HEK293 (cell line): ENCODE data around the gene PRUNE2.
A peak's percentile ranks its signal among the peaks of the same experiment; 100 is the strongest.

ENCODE experiments used
- CTCF ChIA-PET: fragments of 350-600 bp; formaldehyde crosslinking; extraction: SDS; loops from one replicate; lab custom pipeline; 2021; ENCODE audit warnings: antibody characterized with exemption; lab: Yijun Ruan, JAX
- POLR2A ChIA-PET: fragments of 300-600 bp; formaldehyde crosslinking; extraction: SDS; loops from one replicate; lab custom pipeline; 2020; ENCODE audit warnings: antibody characterized with exemption, inconsistent platforms; lab: Yijun Ruan, JAX
- H3K27ac ChIP-seq: fragments of 200-500 bp; sonication (Bioruptor generic); 2 replicates; pipeline ENCODE4 v1.5.1; 2014; ENCODE audit warnings: low read depth, low read length, control low read depth, inconsistent platforms; ENCODE audit errors: extremely low read depth
- H3K36me3 ChIP-seq, 2 experiments: fragments of 200-500 bp in 1 of 2; sonication (Bioruptor generic) in 1 of 2; 1 replicate in 1 of 2; 2 replicates in 1 of 2; pipeline ENCODE4 v1.5.1; 2014 to 2017; ENCODE audit warnings: inconsistent platforms in 2 of 2, low read length in 2 of 2; ENCODE audit not compliant: control insufficient read depth in 2 of 2, insufficient read depth in 1 of 2
- H3K4me1 ChIP-seq: fragments of 200-500 bp; sonication (Bioruptor generic); 2 replicates; pipeline ENCODE4 v1.5.1; 2014; ENCODE audit warnings: mild to moderate bottlenecking, low read length, inconsistent platforms; ENCODE audit not compliant: control insufficient read depth, insufficient read depth
- H3K4me3 ChIP-seq: 2 replicates; pipeline ENCODE4 v1.5.1; 2011; ENCODE audit warnings: low read depth, mild to moderate bottlenecking, control low read depth, low read length, moderate library complexity
- H3K9me3 ChIP-seq: fragments of 200-500 bp; sonication (Bioruptor generic); 2 replicates; pipeline ENCODE4 v1.5.1; 2014; ENCODE audit warnings: low read depth, low read length, inconsistent platforms; ENCODE audit not compliant: control insufficient read depth, insufficient read depth
- BCL11B ChIP-seq: fragments of 450-650 bp; formaldehyde crosslinking; IDR thresholded peaks from 2 replicates; pipeline ENCODE4 v1.5.1; 2016; ENCODE audit warnings: low read depth, missing biosample characterization, missing genetic modification characterization
- FEZF1 ChIP-seq: fragments of 450-650 bp; formaldehyde crosslinking; IDR thresholded peaks from 2 replicates; pipeline ENCODE4 v1.5.1; 2016; ENCODE audit warnings: missing biosample characterization, missing genetic modification characterization
- HOXA7 ChIP-seq: sonication (generic); formaldehyde crosslinking; IDR thresholded peaks from 2 replicates; pipeline ENCODE4 v1.8.1; 2022; ENCODE audit warnings: missing genetic modification reagents, borderline replicate concordance
- MYNN ChIP-seq: fragments of 450-650 bp; formaldehyde crosslinking; IDR thresholded peaks from 2 replicates; pipeline ENCODE4 v1.5.1; 2016; ENCODE audit warnings: missing biosample characterization, missing genetic modification characterization, borderline replicate concordance
- MZF1 ChIP-seq: fragments of 450-650 bp; formaldehyde crosslinking; IDR thresholded peaks from 2 replicates; pipeline ENCODE4 v1.5.1; 2017; ENCODE audit warnings: missing biosample characterization, missing genetic modification characterization, borderline replicate concordance
- OVOL3 ChIP-seq: fragments of 450-650 bp; formaldehyde crosslinking; IDR thresholded peaks from 2 replicates; pipeline ENCODE4 v1.5.1; 2016; ENCODE audit warnings: missing biosample characterization, missing genetic modification characterization
- PRDM2 ChIP-seq: fragments of 450-650 bp; formaldehyde crosslinking; IDR thresholded peaks from 2 replicates; pipeline ENCODE4 v1.5.1; 2016; ENCODE audit warnings: missing biosample characterization, missing genetic modification characterization, borderline replicate concordance
- RBAK ChIP-seq: fragments of 450-650 bp; formaldehyde crosslinking; IDR thresholded peaks from 2 replicates; pipeline ENCODE4 v1.5.1; 2016; ENCODE audit warnings: missing biosample characterization, missing genetic modification characterization
- SCRT2 ChIP-seq: fragments of 450-650 bp; formaldehyde crosslinking; IDR thresholded peaks from 2 replicates; pipeline ENCODE4 v1.5.1; 2016; ENCODE audit warnings: missing biosample characterization, missing genetic modification characterization
- TCF7L2 ChIP-seq: IDR thresholded peaks from 2 replicates; pipeline ENCODE4 v1.6.1; 2011; ENCODE audit warnings: low read depth, mild to moderate bottlenecking, inconsistent platforms, low read length, moderate library complexity, borderline replicate concordance
- ZNF2 ChIP-seq: fragments of 450-650 bp; formaldehyde crosslinking; IDR thresholded peaks from 2 replicates; pipeline ENCODE4 v1.5.1; 2016; ENCODE audit warnings: missing biosample characterization, missing genetic modification characterization
- ZNF623 ChIP-seq: fragments of 450-650 bp; formaldehyde crosslinking; IDR thresholded peaks from 2 replicates; pipeline ENCODE4 v1.5.1; 2016; ENCODE audit warnings: missing biosample characterization, missing genetic modification characterization
- TF ChIP-seq, protein P1 (sequence below): fragments of 450-650 bp; formaldehyde crosslinking; IDR thresholded peaks from 2 replicates; pipeline ENCODE4 v1.5.1; 2016; ENCODE audit warnings: missing biosample characterization, missing genetic modification characterization
- TF ChIP-seq, protein P2 (sequence below): fragments of 450-650 bp; formaldehyde crosslinking; IDR thresholded peaks from 2 replicates; pipeline ENCODE4; 2016; ENCODE audit warnings: missing biosample characterization, missing genetic modification characterization

The PRUNE2 gene

GRCh38 chr9:76717613-76718012, 188.3 kb downstream of the PRUNE2 start (continued):
- TF ChIP-seq FEZF1 (no peak), RBAK (no peak)
- TF ChIP-seq, all 188 proteins: peak for 0

- no peak overlapping the region for H3K4me3 ChIP-seq
- H3K27ac ChIP-seq, result no peak overlapping the region
- TF ChIP-seq HOXA7, result no peak
- TF ChIP-seq MZF1 (tag by site-specific recombination), result 0 out of 2 replicates have a peak, but pooled peaks have one; percentile 56
- 0 out of 2 replicates have a peak, but pooled peaks have one; percentile 24 for TF ChIP-seq TCF7L2
- no peak for TF ChIP-seq ZNF2
- CTCF ChIA-PET, result interaction anchor here (0.5 to 1.8 kb wide), 6 partner anchors 10 to 531 kb away, joined by 3 to 6 read pairs (median 4); no protein-coding TSS in a partner anchor
- H3K4me1 ChIP-seq, result peaks cover 10% of the 10 kb centered on the region; the same call in 1 of the 2 replicates
- H3K36me3 ChIP-seq, result no peaks in the 10 kb centered on the region
- POLR2A ChIA-PET, result no interaction called here
- H3K9me3 ChIP-seq, result no peaks in the 10 kb centered on the region
Observed at GRCh38 chr9:76717176-76717575, 188.7 kb downstream of the PRUNE2 start.

GRCh38 chr9:76716085-76716672, 189.7 kb downstream of the PRUNE2 start:
- Histone ChIP-seq H3K4me1 (peaks cover 10% of the 10 kb centered on the region; the same call in 1 of the 2 replicates), H3K27ac (no peak overlapping the region), H3K4me3 (no peak overlapping the region), H3K9me3 (no peaks in the 10 kb centered on the region), H3K36me3 (no peaks in the 10 kb centered on the region)
- ChIA-PET CTCF (interaction anchor here (0.7 to 1.8 kb wide), 2 partner anchors 12 to 96 kb away, joined by 3 to 6 read pairs; no protein-coding TSS in a partner anchor), POLR2A (no interaction called here)
- TF ChIP-seq MYNN (peak; percentile 98), SCRT2 (tag by site-specific recombination) (peak; percentile 22; the same call in 1 of the 2 replicates)
- TF ChIP-seq, protein P1, sequence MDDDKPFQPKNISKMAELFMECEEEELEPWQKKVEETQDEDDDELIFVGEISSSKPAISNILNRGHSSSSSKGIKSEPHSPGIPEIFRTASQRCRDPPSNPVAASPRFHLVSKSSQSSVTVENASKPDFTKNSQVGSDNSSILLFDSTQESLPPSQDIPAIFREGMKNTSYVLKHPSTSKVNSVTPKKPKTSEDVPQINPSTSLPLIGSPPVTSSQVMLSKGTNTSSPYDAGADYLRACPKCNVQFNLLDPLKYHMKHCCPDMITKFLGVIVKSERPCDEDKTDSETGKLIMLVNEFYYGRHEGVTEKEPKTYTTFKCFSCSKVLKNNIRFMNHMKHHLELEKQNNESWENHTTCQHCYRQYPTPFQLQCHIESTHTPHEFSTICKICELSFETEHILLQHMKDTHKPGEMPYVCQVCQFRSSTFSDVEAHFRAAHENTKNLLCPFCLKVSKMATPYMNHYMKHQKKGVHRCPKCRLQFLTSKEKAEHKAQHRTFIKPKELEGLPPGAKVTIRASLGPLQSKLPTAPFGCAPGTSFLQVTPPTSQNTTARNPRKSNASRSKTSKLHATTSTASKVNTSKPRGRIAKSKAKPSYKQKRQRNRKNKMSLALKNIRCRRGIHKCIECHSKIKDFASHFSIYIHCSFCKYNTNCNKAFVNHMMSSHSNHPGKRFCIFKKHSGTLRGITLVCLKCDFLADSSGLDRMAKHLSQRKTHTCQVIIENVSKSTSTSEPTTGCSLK (tag by site-specific recombination), result no peak

DNA sequence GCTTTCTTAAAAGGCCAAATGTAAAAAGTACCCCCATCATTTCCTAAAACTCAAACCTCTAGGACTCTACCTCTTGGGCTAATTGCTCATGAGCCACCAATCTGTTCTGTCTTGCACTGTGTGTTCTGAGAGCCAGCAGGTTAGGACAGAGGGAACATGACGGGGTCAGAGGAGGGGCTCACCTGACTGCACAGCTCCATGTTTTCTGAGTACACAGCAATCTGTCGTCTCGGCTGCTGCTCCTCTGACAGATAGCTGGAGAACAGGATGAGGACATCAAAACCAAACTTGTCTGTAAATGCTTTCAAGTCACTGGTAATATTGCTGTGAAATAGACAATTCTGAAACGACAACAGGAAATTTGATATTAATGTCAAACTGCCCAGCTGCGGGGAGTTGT, 192.5 kb downstream of the PRUNE2 start:
- peaks cover 10% of the 10 kb centered on the region; the same call in 1 of the 2 replicates for H3K4me1 ChIP-seq
- no peak overlapping the region for H3K4me3 ChIP-seq
- H3K36me3 ChIP-seq, result no peaks in the 10 kb centered on the region
- H3K9me3 ChIP-seq, result no peaks in the 10 kb centered on the region
- no peak overlapping the region for H3K27ac ChIP-seq
- POLR2A ChIA-PET, result no interaction called here
- TF ChIP-seq OVOL3 (tag by site-specific recombination), result no peak
- TF ChIP-seq BCL11B (tag by site-specific recombination), result no peak
- TF ChIP-seq ZNF623, result no peak
- no peak for TF ChIP-seq PRDM2 (tag by site-specific recombination)
- TF ChIP-seq, protein P2, sequence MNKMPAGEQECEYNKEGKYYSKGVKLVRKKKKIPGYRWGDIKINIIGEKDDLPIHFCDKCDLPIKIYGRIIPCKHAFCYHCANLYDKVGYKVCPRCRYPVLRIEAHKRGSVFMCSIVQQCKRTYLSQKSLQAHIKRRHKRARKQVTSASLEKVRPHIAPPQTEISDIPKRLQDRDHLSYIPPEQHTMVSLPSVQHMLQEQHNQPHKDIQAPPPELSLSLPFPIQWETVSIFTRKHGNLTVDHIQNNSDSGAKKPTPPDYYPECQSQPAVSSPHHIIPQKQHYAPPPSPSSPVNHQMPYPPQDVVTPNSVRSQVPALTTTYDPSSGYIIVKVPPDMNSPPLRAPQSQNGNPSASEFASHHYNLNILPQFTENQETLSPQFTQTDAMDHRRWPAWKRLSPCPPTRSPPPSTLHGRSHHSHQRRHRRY (tag by site-specific recombination), result no peak
- CTCF ChIA-PET, result interaction anchor here (1.7 kb wide), 1 partner anchor 9 kb away, joined by 5 read pairs; no protein-coding TSS in a partner anchor
